ENCODE measurements around the gene PLK5. TPM values are rescaled to one million over a fixed set of nuclear protein-coding genes. Genes with fewer than 3 reads are reported as not detected.

PLK5 gene
- polyA plus RNA-seq, 1 of the 3 experiments (the other 2 are of a cell fraction) = not detected

GRCh38 chr19:1582201-1582600 is 58.3 kb downstream of the PLK5 start:
- H2AFZ ChIP-seq (ENCODE audit: low read depth) = no peak overlapping the region
- peaks cover 37% of the 10 kb centered on the region for H3K79me2 ChIP-seq (ENCODE audit: insufficient read depth)
- no peak overlapping the region for H3K9ac ChIP-seq
- no peaks in the 10 kb centered on the region for H3K9me3 ChIP-seq
- H4K20me1 ChIP-seq (ENCODE audit: insufficient read depth) = peaks cover 16% of the 10 kb centered on the region; the same call in 1 of the 2 replicates
- DNase-seq = no peak
- H3K27ac ChIP-seq (ENCODE audit: low read depth in 2 of 2, low read length in 1 of 2) = no peak overlapping the region
- ChIA-PET CTCF (interaction anchor here (0.7 to 1.3 kb wide), 3 partner anchors 36 to 255 kb away, joined by 3 read pairs; no protein-coding TSS in a partner anchor), POLR2A (interaction anchor here (1.4 kb wide), 1 partner anchor 11 kb away, joined by 4 read pairs; the partner anchor contains the start of gene MBD3)
- H3K4me3 ChIP-seq (ENCODE audit: low read depth in 2 of 2, low read length in 1 of 2) = no peak overlapping the region
- peaks cover 13 to 32% of the 10 kb centered on the region in 2 experiments for H3K36me3 ChIP-seq (replicated peaks in 1 of 2; ENCODE audit: control insufficient read depth in 1 of 2, insufficient read depth in 2 of 2, low read length in 1 of 2)
- TF ChIP-seq MEF2A (IDR thresholded peaks at IDR 0.05; ENCODE audit: borderline replicate concordance, low read depth) = no peak
- TF ChIP-seq MXI1 (IDR thresholded peaks at IDR 0.05; ENCODE audit: low read depth, low read length) = no peak
- no peaks in the 10 kb centered on the region for H3F3A ChIP-seq (replicated peaks; ENCODE audit: insufficient read depth)
- H3K9me2 ChIP-seq = no peaks in the 10 kb centered on the region
- no peaks in the 10 kb centered on the region for H3K4me1 ChIP-seq (ENCODE audit: control insufficient read depth in 1 of 2, insufficient read depth in 2 of 2, low read depth in 1 of 2, low read length in 1 of 2)
- 94% methylated on average over 7 of the region's 9 CpGs for WGBS (ENCODE audit: low lambda C conversion rate)
- no peak overlapping the region for H3K4me2 ChIP-seq
- H3K27me3 ChIP-seq (ENCODE audit: insufficient read depth) = no peaks in the 10 kb centered on the region

- Histone ChIP-seq H3K79me2 (ENCODE audit: insufficient read depth) (peaks cover 62% of the 10 kb centered on the region), H3K9me3 (no peaks in the 10 kb centered on the region), H3K9me2 (no peaks in the 10 kb centered on the region), H3K27me3 (ENCODE audit: insufficient read depth) (no peaks in the 10 kb centered on the region), H3K36me3 (replicated peaks in 1 of 2; ENCODE audit: control insufficient read depth in 1 of 2, insufficient read depth in 2 of 2, low read length in 1 of 2) (peaks cover 12 to 22% of the 10 kb centered on the region in 2 experiments), H3F3A (replicated peaks; ENCODE audit: insufficient read depth) (no peaks in the 10 kb centered on the region), H3K4me2 (no peak overlapping the region), H3K9ac (no peak overlapping the region), H3K27ac (ENCODE audit: low read depth in 2 of 2, low read length in 1 of 2) (no peak overlapping the region), H4K20me1 (ENCODE audit: insufficient read depth) (peaks cover 26% of the 10 kb centered on the region; the same call in 1 of the 2 replicates), H3K4me3 (ENCODE audit: low read depth in 2 of 2, low read length in 1 of 2) (no peak overlapping the region), H3K4me1 (ENCODE audit: control insufficient read depth in 1 of 2, insufficient read depth in 2 of 2, low read depth in 1 of 2, low read length in 1 of 2) (peaks cover 0 to 4% of the 10 kb centered on the region in 2 experiments; a peak in 1 of 4 replicates), H2AFZ (ENCODE audit: low read depth) (no peak overlapping the region)
- ChIA-PET CTCF (interaction anchor here (1.0 kb wide), 1 partner anchor 39 kb away, joined by 3 read pairs; no protein-coding TSS in a partner anchor), POLR2A (no interaction called here)
- no peak for TF ChIP-seq NRF1 (IDR thresholded peaks at IDR 0.05; ENCODE audit: low read depth, low read length)
- TF ChIP-seq ELF1 (IDR thresholded peaks at IDR 0.05) = no peak
- TF ChIP-seq CHD2 (IDR thresholded peaks at IDR 0.05; ENCODE audit: low read length, partially characterized antibody) = no peak
- TF ChIP-seq TCF12 (IDR thresholded peaks at IDR 0.05) = no peak
- TF ChIP-seq CTCF (IDR thresholded peaks at IDR 0.05) = no peak
- TF ChIP-seq RXRA (IDR thresholded peaks at IDR 0.05; ENCODE audit: borderline replicate concordance, low read depth) = no peak
- no peak for TF ChIP-seq ZBTB33 (IDR thresholded peaks at IDR 0.05; ENCODE audit: borderline replicate concordance, low read depth)
- TF ChIP-seq RAD21 (IDR thresholded peaks at IDR 0.05; ENCODE audit: low read length) = no peak
- TF ChIP-seq MEF2A (IDR thresholded peaks at IDR 0.05; ENCODE audit: borderline replicate concordance, low read depth) = no peak
- TF ChIP-seq TEAD4 (IDR thresholded peaks at IDR 0.05; ENCODE audit: borderline replicate concordance, insufficient read depth) = no peak
- no peak for TF ChIP-seq USF1 (IDR thresholded peaks at IDR 0.05; ENCODE audit: borderline replicate concordance, low read depth)
- TF ChIP-seq JUND (IDR thresholded peaks at IDR 0.05) = no peak
- TF ChIP-seq YY1 (IDR thresholded peaks at IDR 0.05; ENCODE audit: low read depth) = no peak
- 97% methylated on average over 30 of the region's 87 CpGs for WGBS (ENCODE audit: low lambda C conversion rate)
- no peak for DNase-seq
These were observed 60.8 kb downstream of the PLK5 start for GRCh38 chr19:1584500-1585242.

All from SK-N-SH (cell line).